ENCODE measurements around the gene USP17L25.
"Not testable (repeated sequence)": the region's sequence is repeated elsewhere in the genome, so short reads cannot be mapped to it uniquely, and the experiment has no call there.

The USP17L25 gene, protein sequence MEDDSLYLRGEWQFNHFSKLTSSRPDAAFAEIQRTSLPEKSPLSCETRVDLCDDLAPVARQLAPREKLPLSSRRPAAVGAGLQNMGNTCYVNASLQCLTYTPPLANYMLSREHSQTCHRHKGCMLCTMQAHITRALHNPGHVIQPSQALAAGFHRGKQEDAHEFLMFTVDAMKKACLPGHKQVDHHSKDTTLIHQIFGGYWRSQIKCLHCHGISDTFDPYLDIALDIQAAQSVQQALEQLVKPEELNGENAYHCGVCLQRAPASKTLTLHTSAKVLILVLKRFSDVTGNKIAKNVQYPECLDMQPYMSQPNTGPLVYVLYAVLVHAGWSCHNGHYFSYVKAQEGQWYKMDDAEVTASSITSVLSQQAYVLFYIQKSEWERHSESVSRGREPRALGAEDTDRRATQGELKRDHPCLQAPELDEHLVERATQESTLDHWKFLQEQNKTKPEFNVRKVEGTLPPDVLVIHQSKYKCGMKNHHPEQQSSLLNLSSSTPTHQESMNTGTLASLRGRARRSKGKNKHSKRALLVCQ

DNA sequence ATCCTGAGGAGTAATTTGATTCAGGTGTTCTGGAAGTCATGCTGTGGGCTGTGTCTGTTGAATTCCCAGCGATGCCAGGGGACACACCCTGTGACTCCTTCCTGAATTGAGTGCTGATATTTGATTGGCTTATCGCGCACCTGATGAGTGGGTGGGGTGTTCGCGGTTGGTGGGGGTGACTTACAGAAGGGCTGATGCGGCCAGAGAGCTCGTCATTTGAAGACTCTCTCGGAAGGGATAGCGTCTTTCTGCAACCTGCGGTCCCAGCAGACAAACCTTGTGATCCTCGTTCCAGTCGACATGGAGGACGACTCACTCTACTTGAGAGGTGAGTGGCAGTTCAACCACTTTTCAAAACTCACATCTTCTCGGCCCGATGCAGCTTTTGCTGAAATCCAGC lies at the start of gene USP17L25:
USP17L25 (plus strand) TSS at position 301 of the 400 bp plus-strand sequence; CDS start at position 301, 0 bp downstream.
- DNase-seq, result not testable (repeated sequence)

GRCh38 chr4:9324191-9324590 lies 5.5 kb upstream of the USP17L25 start:
- not testable (repeated sequence) for DNase-seq

GRCh38 chr4:9324865-9325264 lies 4.8 kb upstream of the USP17L25 start, which contains the start of gene USP17L24:
Gene USP17L24 (plus strand): TSS chr4:9325165. CDS start chr4:9325165, 0 bp downstream.
- not testable (repeated sequence) for DNase-seq

DNA sequence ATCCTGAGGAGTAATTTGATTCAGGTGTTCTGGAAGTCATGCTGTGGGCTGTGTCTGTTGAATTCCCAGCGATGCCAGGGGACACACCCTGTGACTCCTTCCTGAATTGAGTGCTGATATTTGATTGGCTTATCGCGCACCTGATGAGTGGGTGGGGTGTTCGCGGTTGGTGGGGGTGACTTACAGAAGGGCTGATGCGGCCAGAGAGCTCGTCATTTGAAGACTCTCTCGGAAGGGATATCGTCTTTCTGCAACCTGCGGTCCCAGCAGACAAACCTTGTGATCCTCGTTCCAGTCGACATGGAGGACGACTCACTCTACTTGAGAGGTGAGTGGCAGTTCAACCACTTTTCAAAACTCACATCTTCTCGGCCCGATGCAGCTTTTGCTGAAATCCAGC lies 4.6 kb downstream of the USP17L25 start, which contains the start of gene USP17L26:
USP17L26 (plus strand) TSS at position 301 of the 400 bp plus-strand sequence; CDS start at position 301, 0 bp downstream.
- DNase-seq, result not testable (repeated sequence)

- not testable (repeated sequence) for DNase-seq
These were observed 9.4 kb downstream of the USP17L25 start, which contains the start of gene USP17L5 for GRCh38 chr4:9339103-9339502. Gene USP17L5 (plus strand): TSS chr4:9339403. CDS start chr4:9339403, 0 bp downstream.

GRCh38 chr4:9343848-9344247 lies 14.1 kb downstream of the USP17L25 start, which contains the start of gene USP17L27:
Gene USP17L27 (plus strand): TSS chr4:9344148. CDS start chr4:9344148, 0 bp downstream.
- DNase-seq, result not testable (repeated sequence)

DNA sequence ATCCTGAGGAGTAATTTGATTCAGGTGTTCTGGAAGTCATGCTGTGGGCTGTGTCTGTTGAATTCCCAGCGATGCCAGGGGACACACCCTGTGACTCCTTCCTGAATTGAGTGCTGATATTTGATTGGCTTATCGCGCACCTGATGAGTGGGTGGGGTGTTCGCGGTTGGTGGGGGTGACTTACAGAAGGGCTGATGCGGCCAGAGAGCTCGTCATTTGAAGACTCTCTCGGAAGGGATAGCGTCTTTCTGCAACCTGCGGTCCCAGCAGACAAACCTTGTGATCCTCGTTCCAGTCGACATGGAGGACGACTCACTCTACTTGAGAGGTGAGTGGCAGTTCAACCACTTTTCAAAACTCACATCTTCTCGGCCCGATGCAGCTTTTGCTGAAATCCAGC lies 18.9 kb downstream of the USP17L25 start, which contains the start of gene USP17L28:
USP17L28 (plus strand) TSS at position 301 of the 400 bp plus-strand sequence; CDS start at position 301, 0 bp downstream.
- DNase-seq, result not testable (repeated sequence)

DNA sequence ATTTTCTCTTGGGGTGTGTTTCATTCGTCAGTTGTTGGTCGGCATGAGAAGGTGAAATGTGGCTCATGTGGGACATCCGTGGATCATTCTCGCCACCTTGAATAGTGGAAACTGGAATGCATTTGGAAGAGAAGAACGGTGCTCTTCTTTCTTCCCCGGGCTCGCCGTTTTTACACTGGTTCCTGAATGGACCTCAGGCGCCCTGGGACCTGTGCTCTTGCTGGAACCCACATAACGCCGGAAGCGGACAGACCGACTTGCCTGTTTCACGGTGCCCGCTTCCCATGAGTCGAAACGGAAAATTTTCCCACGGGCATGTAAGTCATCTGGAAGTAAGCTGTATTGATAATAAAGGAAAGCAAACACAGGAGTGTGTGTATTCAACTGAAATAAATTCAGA lies 21.2 kb downstream of the USP17L25 start:
- DNase-seq, result not testable (repeated sequence)

DNA sequence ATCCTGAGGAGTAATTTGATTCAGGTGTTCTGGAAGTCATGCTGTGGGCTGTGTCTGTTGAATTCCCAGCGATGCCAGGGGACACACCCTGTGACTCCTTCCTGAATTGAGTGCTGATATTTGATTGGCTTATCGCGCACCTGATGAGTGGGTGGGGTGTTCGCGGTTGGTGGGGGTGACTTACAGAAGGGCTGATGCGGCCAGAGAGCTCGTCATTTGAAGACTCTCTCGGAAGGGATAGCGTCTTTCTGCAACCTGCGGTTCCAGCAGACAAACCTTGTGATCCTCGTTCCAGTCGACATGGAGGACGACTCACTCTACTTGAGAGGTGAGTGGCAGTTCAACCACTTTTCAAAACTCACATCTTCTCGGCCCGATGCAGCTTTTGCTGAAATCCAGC lies 23.6 kb downstream of the USP17L25 start, which contains the start of gene USP17L29:
USP17L29 (plus strand) TSS at position 301 of the 400 bp plus-strand sequence; CDS start at position 301, 0 bp downstream.
- DNase-seq, result not testable (repeated sequence)

GRCh38 chr4:9362829-9363228 lies 33.1 kb downstream of the USP17L25 start, which contains the start of gene USP17L30:
Gene USP17L30 (plus strand): TSS chr4:9363129. CDS start chr4:9363129, 0 bp downstream.
- DNase-seq, result not testable (repeated sequence)

GRCh38 chr4:9379881-9380280 lies 50.2 kb downstream of the USP17L25 start:
- not testable (repeated sequence) for DNase-seq

All from hematopoietic multipotent progenitor cell treated with erythropoietin and hydrocortisone succinate and interleukin-3 and kit ligand, for 8 days (in vitro differentiated cells).